HG02588 (cell line): ENCODE data around the gene CCL17.
A peak's percentile ranks its signal among the peaks of the same experiment; 100 is the strongest.
"Not testable (repeated sequence)": the region's sequence is repeated elsewhere in the genome, so short reads cannot be mapped to it uniquely, and the experiment has no call there.

Source experiments
- ATAC-seq: cut with Tn5 transposase; IDR thresholded peaks from one replicate; pipeline ENCODE4 v1.9.1; 2021; ENCODE audit warnings: mild to moderate bottlenecking, moderate library complexity; ENCODE audit not compliant: unreplicated experiment

Gene CCL17

DNA sequence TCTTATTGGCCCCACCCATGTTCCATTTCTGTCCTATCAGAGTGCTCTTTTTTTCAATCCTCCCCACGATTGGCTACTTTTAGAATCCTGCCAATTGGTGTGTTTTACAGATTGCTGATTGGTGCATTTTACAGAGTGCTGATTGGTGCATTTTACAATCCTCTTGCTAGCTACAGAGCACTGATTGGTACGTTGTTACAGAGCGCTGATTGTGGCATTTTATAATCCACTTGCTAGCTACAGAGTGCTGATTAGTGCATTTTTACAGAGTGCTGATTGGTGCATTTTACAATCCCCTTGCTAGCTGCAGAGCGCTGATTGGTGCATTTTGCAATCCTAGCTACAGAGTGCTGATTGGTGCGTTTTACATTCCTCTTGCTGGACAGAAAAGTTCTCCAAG lies 9.5 kb upstream of the CCL17 start:
- ATAC-seq, result no peak

DNA sequence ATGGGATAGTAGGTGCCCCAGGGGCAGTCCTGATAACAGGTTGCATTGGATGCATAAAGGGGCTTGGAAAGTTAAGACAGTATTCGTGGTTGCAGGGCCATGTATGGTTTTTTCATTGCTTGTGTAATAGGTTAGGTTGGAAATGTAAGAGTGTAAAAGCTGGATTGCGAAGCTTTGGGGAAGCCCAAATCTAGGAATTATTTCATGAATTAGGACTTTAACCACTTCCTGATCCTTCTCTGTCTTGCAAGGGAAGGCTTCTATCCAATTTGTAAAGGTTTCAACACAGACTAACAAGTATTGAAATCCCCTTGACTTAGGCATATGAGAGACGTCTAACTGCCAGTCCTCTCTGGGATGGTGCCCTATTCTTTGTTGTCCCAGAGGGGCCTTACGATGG lies 7.8 kb upstream of the CCL17 start:
- no peak for ATAC-seq

- not testable (repeated sequence) for ATAC-seq
Measured at GRCh38 chr16:57397493-57397892, 7.1 kb upstream of the CCL17 start.

- ATAC-seq, result no peak
Measured at GRCh38 chr16:57401943-57402640, 2.5 kb upstream of the CCL17 start.

- no peak for ATAC-seq
Measured at GRCh38 chr16:57405097-57405496, 530 bp downstream of the CCL17 start.

DNA sequence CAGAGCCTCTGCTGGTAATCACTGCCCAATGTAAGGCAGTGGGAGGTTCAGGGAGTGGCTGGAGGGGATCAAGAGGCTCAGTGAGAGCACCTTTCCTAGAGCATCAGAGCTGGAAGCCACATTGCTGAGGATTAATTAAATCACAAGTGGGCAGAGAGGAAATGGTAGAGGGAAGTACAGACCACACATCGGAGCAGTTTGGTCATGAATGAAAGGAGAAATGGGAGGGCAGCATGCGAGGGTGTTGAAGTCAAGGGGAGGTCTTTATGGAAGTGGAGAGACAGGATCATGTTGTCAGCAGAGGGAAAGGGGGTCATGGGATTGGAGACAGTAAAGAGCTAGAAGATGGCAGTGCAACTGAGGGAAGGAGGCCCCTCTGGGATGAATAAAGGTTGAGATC lies 2.3 kb downstream of the CCL17 start:
- ATAC-seq, result no peak

DNA sequence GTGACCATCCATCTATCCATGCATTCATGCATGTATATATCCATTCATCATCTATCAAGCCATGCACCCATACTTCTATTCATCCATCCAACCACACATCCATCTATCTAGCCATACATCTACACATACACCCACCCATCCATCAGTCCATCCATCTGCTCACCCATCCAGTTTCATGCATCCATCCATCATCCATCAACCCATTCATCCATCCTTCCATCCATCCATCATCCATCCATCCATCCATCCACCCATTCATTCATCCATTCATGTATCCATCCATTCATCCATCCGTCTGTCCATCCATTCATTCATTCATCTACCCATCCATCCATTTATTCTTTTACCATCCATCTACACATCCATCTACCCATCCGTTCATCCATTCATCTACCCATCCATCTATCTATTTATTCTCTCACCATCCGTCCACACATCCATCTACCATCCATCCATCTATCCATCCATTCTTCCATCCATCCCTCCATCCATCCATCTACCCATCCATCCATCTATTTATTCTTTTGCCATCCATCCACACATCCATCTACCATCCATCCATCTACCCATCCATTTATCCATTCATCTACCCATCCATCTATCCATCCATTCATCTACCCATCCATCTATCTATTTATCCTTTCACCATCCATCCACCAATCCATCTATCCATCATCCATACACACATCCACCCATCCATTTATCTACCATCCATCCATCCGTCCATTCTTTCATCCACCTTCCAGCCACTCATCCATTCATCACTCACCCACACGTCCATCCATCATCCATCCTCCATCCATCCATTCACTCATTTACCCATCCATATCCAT lies 3.2 kb downstream of the CCL17 start:
- ATAC-seq, result no peak

- no peak for ATAC-seq
Measured at GRCh38 chr16:57409065-57409464, 4.5 kb downstream of the CCL17 start.

DNA sequence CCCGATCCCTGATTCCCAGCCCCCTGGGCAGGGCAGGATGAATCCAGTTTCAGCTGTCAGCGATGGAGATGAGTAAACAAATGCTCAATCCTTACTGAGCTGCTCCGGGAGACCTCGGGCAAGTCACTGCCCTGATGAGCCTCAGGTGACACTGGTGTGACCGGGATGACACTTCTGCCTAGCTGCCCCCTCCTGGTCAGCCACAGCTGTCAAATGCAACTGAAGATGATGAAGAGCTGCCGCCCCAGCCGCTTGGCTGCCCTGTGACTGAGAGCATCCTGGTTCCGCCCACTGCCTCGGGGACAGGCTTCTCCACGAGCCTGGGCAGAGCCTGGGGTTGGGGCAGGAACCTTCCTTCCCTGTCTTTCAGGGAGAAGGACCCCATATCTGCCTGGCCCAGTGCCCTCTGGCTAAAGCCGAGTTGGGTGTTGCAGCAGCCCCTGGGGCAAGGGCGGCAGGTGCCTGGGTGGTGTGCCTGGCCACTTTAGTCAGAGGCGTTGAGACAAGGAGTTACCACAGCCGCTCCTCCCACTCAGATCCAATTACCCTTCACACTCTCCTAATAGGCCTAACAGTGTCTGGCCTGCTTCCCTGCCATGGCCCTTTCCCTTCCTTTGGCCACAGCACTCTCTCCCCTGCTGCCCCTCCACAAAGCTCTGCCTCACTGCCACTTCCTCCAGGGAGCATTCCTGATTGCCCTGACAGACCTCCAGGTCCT lies 5.5 kb downstream of the CCL17 start:
- no peak for ATAC-seq

DNA sequence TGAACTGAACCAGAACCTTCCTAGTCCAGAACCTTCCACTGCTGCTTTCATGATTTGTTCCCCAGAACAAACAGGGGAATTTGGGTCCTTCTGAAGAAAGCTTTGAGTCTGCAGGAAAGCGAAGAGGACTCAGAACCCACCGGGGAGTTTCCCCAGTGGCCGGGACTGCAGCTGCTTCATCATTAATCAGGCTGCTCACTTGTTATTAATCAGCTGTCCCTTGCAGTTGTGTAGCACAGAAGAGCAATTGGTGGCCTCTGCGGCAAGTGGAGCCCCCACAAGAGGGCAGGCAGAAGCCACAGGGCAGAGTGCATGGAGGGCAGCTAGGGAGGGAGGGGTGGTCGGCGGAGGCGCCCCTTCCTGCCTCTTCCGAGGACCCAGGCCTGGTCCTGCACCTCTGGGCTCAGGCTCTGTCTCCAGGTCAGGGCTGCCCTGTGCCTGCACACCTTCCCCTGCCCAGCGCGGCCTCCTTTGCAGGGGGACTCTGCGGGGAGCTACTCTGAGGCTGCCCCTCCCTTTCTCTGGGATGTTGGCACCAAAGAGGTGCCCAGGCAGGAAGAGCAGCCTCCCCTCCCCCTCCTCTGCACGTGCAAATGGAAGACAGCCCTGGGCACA lies 6.9 kb downstream of the CCL17 start:
- ATAC-seq, result no peak

DNA sequence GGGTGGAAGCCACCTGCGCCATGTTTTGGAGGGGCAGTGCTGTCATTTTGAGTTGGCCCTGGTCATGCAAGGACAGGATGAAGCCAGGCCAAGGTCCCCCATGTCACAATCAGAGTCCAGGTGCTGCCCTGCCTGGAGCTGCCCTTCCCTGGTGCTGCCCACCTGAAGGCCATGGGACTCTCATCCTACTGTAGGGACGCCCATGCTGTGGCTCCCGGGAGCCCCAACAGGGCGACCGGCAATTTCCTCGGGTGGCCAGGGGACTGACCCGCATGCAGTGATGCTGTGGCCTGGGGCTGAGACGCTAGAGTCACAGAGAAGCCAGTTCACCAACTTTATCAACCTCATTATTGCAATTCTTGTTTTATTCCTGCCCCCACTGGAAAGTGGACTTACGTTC lies 8.0 kb downstream of the CCL17 start:
- no peak for ATAC-seq

GRCh38 chr16:57413301-57413730 lies 8.7 kb downstream of the CCL17 start:
- ATAC-seq, result peak; percentile 60

GRCh38 chr16:57413733-57414132 lies 9.2 kb downstream of the CCL17 start:
- no peak for ATAC-seq

GRCh38 chr16:57416084-57416483 lies 11.5 kb downstream of the CCL17 start:
- ATAC-seq, result no peak

- ATAC-seq, result no peak
Measured at GRCh38 chr16:57419506-57419905, 14.9 kb downstream of the CCL17 start.

- ATAC-seq, result no peak
Measured at GRCh38 chr16:57422026-57422944, 17.7 kb downstream of the CCL17 start.

- ATAC-seq, result no peak
Measured at GRCh38 chr16:57423152-57423551, 18.6 kb downstream of the CCL17 start.

GRCh38 chr16:57424583-57424982 lies 20.0 kb downstream of the CCL17 start:
- no peak for ATAC-seq

GRCh38 chr16:57426356-57426755 lies 21.8 kb downstream of the CCL17 start:
- no peak for ATAC-seq

GRCh38 chr16:57427307-57427706 lies 22.7 kb downstream of the CCL17 start:
- ATAC-seq, result no peak
